Right kidney (tissue), 1 donor: ENCODE measurements around the gene ATXN7L1.

ENCODE experiments used
- DNase-seq: peaks from one replicate; pipeline ENCODE4 v3.0.0-alpha.2; 2016

Gene ATXN7L1

DNA sequence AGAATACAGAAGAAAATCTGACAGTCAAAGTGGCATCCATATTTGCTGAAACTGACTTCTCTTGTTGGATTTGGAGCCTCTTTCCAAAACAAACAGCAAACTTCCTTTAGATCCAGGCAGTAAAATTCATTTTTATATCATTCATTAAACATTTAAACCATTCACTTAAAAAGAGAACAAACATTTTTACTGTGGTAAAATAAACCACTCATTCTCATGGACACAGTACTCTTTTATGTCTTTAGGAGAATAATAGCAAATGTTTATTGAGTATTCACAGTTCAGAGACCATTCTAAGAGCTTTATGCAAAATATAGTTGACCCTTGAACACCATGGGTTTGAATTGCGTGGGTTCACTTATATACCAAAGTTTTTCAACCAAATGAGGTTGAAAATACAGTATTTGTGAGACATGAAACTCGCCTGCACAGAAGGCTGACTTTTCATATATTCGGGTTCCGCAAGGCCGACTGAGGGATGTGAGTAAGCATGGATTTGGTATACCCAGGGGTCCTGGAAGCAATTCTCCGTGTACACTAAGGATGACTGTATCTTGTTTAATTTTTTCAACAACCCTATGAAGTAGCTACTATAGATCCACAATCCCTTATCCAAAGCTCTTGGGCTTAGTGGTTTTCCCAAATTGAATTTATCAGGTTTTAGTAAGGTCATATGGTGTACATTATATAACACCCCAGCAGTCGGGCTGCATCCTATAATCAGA is 49.1 kb downstream of the ATXN7L1 start:
- DNase-seq, result no peak

DNA sequence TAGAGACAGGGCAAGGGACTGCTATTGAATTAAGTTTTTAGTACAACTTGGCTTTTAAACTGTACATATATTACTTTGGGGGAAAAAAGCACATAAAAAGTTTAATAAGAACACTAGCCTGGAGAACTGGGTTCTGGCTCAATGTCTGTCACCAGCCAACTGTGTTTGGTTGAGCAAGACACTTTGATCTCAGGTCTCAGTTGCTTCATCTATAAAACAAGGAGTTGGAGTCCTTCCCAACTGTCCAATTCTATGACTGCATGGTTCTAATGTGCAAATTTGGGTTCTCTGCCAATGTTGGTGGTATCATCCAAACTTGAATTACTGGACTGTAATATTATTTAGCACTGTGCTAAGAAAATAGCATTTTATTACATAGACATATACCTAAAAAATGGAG is 50.3 kb downstream of the ATXN7L1 start:
- DNase-seq, result no peak

DNA sequence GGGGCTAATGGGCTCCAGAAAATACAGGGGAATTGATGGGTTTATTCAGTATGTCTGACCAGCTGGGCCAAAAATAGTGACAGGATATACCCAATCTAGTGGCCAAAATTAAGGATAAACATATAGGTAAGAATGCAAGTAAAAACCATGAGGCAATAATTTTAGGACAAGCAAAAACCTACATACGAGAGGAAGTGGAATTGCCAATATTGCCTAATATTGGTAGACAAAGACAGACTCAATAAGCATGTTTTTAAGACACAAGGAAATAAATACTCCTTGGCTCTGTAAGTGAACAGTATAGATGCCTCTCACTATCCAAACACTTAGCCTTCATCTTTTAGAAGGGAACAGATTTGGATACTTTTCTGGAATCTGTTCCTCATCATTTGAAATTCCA is 51.0 kb downstream of the ATXN7L1 start:
- no peak for DNase-seq

DNA sequence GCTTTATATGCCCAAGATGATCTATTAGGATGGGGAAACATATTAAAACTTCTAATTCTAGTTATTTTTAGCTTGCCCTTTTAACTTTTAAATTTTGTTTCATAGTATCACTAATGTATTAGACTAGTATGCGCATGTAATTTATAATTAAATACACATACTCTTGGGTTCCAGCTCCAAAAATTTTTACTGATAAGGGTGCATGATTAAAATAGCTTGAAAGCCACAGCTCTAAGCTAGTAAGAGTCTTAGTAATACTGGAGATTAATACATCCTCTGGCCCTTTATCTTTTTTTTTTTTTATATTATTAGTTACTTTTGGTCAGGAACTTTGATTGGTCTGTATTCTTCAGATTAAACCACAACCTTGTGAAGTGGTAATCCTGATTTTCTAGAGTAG is 53.6 kb downstream of the ATXN7L1 start:
- no peak for DNase-seq

DNA sequence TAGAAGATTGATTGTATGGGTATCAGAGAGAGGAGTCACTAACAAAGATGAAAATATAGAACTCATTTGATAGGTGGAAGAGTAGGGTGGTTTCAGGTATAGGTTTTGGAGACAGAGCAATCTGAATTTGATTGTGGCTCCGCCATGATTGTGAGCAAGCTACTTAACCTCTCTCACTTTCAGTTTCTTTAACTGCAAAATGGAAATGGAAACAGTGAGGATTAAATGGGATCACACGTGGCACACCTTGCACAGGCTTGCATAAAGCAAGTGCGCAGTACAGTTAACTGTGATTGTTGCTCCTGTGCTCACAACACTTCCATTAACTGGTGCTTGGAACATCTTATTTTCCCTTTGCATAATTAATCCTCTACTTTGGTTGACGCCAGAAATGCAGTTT is 54.9 kb downstream of the ATXN7L1 start:
- no peak for DNase-seq

DNA sequence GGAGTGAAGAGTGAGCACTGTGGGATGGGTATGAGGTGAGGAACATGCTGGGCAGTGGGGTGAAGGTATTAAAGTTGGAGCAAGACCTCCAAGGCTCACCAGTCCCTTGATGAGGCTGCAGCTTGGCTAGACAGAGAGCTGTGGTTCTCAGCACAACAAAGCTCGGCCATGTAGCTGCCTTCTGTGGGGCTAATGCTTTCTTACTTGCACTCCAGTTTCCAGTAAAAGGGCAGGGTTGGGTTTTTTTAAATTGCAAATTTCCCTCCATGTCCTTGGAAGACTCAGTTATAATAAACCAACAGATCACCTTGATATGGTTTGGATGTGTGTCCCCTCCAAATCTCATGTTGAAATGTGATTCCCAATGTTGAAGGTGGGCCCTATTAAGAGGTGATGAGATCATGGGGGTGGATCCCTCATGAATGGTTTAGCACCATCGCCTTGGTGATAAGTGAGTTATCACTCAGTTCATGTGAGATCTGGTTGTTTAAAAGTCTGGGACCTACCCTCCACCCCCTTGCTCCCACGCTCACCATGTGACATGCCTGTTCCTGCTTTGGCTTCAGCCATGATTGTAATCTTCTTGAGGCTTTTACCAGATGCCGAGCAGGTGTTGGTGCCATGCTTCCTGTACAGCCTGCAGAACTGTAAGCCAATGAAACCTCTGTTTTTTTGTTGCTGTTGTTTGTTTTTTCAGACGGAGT is 55.9 kb downstream of the ATXN7L1 start:
- DNase-seq, result no peak

DNA sequence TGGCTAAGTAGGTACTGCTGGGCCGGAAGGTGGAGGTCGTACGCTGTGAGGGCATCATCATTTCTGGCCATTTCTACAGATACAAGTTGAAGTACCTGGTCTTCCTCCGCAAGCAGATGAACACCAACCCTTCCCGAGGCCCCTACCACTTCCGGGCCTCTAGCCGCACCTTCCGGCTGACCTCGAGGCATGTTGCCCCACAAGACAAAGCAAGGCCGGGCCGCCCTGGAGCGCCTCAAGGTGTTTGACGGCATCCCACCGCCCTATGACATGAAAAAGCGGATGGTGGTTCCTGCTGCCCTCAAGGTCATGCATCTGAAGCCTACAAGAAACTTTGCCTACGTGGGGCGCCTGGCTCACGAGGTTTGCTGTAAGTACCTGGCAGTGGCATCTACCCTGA is 56.8 kb downstream of the ATXN7L1 start:
- DNase-seq, result no peak

DNA sequence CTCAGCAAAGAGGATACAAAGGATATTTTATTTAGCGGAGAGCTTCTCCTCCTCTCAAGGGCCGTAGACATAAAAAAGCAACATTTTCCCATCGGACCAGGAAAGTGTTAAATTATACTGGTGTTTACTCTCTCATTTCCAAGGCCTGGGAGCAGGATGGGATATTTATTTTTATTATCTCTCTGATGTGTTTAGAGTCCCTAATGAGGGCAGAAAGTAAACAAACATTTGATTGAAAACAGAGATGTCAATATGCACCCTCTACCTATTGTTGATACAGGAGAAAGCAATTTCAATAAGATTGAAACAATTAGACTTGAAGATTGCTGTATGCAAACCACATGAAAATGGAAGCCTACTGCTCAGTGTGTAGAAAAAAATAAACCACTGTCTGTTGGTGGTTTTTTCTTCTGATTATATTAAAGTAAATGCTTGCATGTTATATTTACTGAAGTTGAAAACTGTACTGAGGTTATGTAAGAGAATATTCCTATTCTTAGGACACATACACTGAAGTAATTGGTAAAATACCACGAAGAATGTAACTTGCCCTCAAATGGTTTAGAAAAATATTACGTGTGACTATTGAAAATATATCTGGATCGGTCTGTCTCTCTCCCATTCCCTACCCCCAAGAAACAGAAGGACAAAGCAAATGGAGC is 59.3 kb downstream of the ATXN7L1 start:
- DNase-seq, result no peak

DNA sequence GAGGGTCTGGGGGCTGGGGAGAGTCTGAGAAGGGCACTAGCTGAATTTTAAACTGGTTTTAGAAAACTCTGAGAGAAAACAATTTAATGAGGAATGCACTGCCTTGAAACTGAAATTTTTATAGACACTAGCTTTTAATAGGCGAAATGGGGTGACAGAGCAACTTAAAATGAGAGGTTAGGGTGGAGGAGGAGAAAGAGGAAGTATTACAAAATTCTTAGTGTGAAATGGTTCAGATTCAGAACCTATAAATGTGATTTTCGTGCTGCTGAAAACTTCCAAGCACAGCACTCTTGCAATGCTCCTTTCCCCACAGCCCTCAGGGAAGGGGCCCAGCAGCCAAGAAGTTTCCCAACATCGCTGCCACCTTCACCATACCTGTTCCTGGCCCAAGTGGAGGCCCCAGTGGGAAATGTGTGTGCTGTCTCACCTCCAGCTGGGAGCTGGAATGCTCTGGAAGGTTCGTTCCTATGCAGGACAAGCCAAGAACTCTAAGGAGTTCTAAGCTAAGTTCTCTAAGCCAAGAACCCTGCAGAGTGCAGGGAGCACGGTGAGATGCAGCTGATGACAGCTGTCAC is 60.0 kb downstream of the ATXN7L1 start:
- no peak for DNase-seq

DNA sequence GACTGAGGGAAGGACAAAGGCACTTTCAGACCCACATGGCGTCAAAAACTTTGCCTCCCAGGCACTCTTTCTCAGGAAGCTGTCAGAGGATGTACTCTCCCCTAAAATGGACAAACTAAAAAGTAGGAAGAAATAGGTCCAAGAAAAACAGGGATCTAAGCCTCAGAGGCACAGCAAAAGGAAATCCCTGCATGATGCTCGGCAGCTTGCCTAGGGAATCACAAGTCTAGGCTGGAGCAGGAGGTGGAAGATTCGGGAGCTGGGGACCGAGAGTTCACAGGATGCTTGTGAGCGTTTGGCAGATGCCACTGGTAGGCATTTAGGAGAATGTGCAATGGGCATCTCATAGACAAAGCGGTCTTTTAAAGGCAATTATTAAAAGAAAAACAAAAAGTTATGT is 60.8 kb downstream of the ATXN7L1 start:
- DNase-seq, result no peak

DNA sequence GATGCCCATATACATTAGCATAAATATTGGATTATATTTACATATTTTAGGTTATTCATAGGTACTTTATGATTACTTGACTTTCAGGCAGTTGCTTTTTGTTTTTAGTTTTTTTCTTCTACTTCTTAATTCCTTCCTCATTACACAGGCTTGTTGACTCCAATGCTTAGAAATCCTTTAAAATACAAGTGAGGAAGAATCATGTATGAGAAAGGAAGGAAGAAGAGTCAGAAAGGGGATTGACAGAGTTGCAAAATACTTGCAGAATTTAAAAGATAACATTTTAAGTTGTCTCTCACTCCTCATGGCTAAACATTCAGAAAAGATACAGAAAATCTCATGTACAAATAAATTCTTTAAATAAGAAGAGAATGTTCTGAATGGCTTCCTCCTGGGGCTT is 61.9 kb downstream of the ATXN7L1 start:
- DNase-seq, result no peak

DNA sequence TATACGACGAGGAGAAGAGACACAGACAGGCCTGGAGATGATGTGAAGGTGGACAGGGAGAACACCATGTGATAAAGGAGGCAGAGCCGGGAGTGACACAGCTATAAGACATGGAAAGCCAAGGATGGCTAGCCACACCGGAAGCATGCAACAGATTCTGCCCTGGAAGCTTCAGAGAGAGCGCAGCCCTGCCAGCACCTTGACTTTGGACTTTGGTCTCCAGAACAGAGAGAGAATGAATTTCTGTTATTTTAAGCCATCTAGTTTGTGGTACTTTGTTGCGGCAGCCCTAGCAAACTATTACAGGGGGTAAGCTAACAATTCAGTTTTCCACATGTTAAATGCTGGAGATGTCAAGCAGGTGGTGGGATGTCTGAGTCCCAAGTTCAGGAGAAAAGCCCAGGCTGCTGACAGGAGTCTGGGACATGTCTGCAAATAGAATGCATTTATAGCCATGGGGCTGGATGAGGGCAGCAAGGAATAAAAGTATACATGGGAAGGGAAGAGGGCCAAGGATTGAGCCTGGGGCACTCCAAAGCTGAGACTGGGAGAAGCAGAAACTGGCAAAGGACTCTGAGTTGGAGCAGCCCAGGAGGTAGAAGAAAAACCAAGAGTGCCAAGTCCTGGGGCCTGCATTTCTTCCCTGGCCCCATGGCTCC is 65.1 kb downstream of the ATXN7L1 start:
- DNase-seq, result no peak

DNA sequence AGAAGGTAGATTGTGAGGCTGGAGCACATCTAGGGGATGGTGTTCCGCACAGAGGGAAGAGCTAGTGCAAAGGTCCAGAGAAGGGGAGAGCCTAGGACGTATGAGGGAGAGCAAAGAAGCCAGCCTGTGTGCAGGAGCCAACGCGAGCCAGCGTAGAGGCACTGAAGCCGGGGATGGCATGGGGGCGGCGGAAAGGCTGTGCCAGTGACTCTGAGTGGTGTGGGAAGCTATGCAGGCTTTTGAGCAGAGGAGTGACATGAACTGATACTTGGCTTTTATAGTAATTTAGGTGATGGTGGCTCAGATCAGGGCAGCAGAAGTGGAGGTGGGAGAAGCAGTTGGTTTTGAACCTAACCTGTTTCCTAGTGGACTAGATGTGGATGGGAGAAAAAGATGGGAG is 65.8 kb downstream of the ATXN7L1 start:
- DNase-seq, result no peak

DNA sequence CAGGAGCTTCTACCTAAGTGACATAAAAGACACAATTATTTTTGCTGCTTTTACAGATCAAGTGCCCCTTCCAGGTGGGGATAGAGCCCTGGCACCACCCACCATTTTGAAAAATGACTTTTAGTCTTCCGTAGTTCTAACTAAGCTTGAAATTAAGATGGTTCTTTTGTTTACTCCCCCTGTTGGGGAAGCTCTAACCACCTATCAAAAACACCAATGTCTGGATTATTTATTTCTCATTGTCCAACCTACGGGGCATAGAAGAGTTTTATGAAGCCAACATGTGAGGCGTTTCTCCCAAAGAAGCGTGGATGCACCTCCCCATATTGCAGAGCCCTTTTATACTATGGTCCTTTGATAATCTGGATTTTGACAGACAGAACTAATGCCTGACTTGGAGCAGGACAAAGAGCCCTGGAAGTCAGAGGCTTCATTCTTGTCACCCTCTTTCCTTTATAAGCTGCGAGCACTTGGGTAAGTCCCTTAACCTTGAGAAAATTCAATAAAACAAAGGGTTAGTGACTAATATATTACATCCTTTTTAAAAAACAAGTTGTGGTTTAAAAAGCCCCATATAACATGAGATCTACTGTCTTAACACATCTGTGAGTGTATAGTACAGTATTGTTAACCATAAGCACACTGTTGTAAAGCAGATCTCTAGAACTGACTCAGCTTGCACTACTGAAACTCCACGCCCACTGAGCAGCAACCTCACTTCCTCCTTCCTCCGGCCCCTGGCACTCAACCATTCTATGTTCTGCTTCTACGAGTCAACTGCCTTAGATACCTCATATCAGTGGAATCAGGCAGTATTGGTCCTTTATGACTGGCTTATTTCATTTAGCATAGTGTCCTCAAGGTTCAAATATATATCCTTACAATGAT is 67.5 kb downstream of the ATXN7L1 start:
- DNase-seq, result no peak

DNA sequence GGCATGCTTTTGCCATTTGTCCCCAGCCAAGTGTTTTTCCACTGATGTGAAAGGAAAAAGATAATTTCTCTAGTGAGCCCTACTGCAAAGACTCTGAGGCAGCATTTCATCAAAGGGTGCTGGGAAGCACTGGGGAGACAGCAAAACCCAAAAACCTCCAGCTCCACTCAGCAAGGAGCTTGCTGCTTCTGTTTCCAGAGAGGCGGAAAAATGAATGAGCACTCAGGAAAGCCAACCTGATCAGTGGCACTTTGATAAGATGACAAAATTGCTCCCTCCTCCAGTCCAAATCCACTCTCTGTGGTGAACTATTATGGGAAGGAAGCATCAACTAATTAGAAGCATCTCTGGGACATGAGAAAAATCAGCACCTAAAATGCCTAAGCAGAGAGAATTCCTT is 68.2 kb downstream of the ATXN7L1 start:
- DNase-seq, result no peak

DNA sequence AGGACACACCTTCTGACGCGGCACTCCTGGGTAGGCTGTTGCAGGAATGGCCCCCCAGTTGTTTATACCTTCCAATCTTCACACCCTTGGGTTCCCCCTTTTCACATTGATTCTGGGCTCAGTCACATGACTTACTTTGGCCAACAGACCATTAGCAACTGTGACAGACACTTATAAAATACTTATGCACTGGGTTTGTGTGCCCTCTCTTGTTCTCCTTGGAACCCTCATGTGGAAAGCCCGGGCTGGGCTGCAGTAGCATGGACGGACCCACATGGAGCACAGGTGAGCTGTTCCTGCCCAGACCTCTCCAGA is 69.0 kb downstream of the ATXN7L1 start:
- no peak for DNase-seq

DNA sequence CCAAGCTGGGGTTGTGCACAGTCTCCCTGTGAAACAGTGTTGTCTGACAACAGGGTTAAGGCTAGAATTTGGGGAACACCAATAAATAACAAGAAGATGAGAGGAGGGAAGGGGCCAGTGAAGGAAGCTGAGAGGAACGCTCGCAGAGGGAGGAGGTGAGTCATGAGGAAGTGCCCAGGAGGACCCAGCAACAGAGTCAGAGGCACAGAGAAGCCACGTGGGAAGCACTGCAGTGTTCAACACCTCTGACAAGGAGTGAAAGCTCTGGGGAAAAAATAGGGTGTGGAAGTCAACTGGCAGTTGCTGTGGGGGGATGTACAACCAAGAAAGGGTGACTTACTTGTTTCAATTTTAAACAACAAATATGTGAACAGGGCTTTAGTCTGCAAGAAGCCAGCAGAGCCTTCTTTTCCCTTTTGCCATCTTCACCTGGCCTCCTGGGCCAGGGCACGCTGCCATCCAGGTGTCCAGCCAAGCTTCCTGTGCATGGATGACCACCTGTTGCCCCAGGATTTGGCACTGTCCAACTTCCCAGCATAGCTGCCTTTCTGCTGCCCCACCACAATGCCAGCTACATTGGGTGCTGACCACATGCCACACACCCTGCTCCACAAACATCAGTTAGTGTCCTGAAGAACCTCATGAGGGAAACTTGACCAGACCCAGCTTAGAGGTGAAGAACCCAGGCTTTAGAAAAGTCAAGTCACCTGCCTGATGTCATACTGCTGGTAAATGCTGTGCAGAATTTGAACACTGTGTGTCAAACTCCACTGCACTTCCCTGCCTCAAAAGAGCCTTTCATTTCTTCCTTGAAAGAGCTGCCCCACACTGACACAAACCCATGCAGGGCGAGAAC is 69.6 kb downstream of the ATXN7L1 start:
- DNase-seq, result no peak

DNA sequence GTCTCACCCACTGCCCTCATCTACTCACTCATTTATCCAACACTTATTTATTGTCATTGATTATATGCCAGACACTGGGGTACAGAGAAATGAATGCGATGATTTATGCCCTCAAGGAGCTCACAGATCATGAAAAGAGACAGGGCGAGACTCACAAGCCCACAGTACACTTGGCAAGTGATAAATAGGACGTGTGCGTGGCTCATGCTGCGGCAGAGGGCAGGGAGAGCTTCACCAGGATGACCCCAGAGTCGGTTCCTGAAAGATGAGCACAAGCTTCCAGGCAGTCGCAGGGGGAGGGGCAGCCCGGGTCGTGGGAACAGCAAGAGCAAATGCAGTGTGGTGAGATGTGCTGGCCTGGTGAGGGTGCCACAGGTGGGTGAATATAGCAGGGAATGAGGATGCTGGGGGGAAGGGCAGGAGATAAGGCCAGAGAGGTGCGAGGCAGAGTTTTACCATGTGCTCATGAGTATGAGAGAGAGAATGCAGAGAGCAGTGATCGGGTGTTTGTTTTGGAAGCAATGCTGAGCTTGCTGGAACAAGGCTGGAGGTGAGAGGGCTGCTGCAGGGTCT is 70.9 kb downstream of the ATXN7L1 start:
- no peak for DNase-seq

DNA sequence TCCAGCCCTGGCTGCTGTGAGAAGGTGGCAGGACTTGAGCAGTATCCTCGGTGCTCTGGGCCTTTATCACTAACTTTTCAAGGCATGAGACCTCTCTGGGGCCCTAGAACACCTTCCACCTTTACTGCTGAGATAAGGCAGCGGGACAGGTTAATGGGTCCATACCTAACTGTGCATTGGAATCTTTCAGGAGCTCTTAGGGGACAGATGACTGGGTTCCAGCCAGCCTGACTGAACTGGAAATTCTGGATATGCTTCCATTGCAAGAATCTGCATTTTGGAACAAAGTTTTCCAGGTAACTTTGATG is 73.0 kb downstream of the ATXN7L1 start:
- DNase-seq, result no peak

DNA sequence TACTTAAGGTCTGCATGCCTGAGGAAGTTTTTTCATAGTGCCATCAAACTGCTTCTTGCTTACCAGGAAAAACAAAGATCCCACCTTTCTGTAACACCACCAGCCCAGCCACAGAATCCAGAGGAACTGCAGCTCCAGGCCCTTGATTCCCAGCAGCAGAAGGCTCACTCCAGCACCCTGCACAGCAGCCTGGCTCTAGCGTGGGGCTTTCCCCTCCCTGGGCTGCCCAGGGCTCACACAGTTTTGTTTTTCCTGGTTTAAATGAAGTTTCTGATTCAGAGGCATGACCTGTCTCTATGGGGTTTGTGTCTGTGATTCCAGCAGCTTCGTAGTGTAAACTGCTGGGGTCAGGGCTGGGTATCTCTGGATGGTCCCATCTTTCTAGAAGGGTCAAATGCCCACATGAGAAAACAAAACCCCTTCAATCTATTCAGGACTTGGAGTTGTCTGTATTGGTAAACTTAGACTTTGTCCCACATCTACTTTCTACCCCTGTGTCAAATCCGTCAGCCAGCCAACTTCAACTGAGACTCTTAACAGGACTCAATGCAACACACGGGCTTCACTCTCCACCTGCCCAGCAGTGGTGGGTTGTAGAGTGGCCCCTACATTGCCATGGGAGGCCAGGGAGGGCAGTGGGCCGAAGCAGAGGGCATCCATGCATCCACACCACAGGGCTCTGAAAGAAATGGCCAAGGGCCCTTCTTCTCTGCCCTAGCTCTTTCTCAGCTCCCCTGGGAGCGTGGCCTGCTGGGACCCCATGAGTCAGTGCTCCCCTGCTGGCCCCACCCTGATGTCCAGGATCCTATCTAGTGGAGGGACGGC is 73.6 kb downstream of the ATXN7L1 start:
- no peak for DNase-seq
